IMR-90 (cell line): ENCODE measurements around the gene FAM20A.

Experiments used
- BHLHE40 ChIP-seq: fragments of 150-350 bp; IDR thresholded peaks from 2 replicates; pipeline ENCODE4 v1.6.1; 2016; ENCODE audit warnings: mild to moderate bottlenecking, low read depth, low read length
- CEBPB ChIP-seq: IDR thresholded peaks from 2 replicates; pipeline ENCODE4 v1.6.1; 2012; ENCODE audit warnings: low read depth, low read length, improper control_type of control experiment
- ELK1 ChIP-seq: fragments of 150-350 bp; IDR thresholded peaks from 2 replicates; pipeline ENCODE4 v1.6.1; 2016; ENCODE audit warnings: low read depth, mild to moderate bottlenecking, low read length, moderate library complexity, borderline replicate concordance
- MAFK ChIP-seq: IDR thresholded peaks from 2 replicates; pipeline ENCODE4 v1.6.1; 2012; ENCODE audit warnings: low read depth, low read length, improper control_type of control experiment
- MXI1 ChIP-seq: IDR thresholded peaks from 2 replicates; pipeline ENCODE4 v1.6.1; 2012; ENCODE audit warnings: low read depth, mild to moderate bottlenecking, low read length, moderate library complexity, borderline replicate concordance
- POLR2A ChIP-seq: IDR thresholded peaks from 2 replicates; pipeline ENCODE4 v1.6.1; 2012; ENCODE audit warnings: mild to moderate bottlenecking, low read depth, low read length
- RCOR1 ChIP-seq: IDR thresholded peaks from 2 replicates; pipeline ENCODE4 v1.6.1; 2012; ENCODE audit warnings: mild to moderate bottlenecking, low read length, improper control_type of control experiment; ENCODE audit not compliant: insufficient replicate concordance
- RFX5 ChIP-seq: IDR thresholded peaks from 2 replicates; pipeline ENCODE4 v1.8.0; 2012; ENCODE audit warnings: low read depth, mild to moderate bottlenecking, low read length, moderate library complexity
- SMC3 ChIP-seq: fragments of 150-350 bp; IDR thresholded peaks from 2 replicates; pipeline ENCODE4 v1.6.1; 2016; ENCODE audit warnings: low read depth, mild to moderate bottlenecking, antibody characterized with exemption, low read length, moderate library complexity
- TF ChIP-seq, protein P1 (sequence below): conservative IDR thresholded peaks from 2 replicates; pipeline ENCODE4 v1.5.1; 2012; ENCODE audit warnings: mild to moderate bottlenecking, low read depth, low read length, improper control_type of control experiment

GRCh38 chr17:68624381-68624780 is 23.2 kb upstream of the FAM20A start:
- TF ChIP-seq BHLHE40 (no peak), RCOR1 (no peak), SMC3 (no peak), CEBPB (no peak), MAFK (no peak), POLR2A (no peak), RFX5 (no peak), ELK1 (no peak), MXI1 (no peak)
- TF ChIP-seq, protein P1, sequence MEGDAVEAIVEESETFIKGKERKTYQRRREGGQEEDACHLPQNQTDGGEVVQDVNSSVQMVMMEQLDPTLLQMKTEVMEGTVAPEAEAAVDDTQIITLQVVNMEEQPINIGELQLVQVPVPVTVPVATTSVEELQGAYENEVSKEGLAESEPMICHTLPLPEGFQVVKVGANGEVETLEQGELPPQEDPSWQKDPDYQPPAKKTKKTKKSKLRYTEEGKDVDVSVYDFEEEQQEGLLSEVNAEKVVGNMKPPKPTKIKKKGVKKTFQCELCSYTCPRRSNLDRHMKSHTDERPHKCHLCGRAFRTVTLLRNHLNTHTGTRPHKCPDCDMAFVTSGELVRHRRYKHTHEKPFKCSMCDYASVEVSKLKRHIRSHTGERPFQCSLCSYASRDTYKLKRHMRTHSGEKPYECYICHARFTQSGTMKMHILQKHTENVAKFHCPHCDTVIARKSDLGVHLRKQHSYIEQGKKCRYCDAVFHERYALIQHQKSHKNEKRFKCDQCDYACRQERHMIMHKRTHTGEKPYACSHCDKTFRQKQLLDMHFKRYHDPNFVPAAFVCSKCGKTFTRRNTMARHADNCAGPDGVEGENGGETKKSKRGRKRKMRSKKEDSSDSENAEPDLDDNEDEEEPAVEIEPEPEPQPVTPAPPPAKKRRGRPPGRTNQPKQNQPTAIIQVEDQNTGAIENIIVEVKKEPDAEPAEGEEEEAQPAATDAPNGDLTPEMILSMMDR, result no peak
